CD4-positive, alpha-beta T cell treated with Interleukin-4 for 4 hours (primary cell): ENCODE results near the gene NOG.

Experiments
- DNase-seq: peaks from one replicate; pipeline ENCODE4 v3.0.0-alpha.2; 2020

NOG gene

GRCh38 chr17:56597495-56597990 is 4.0 kb downstream of the NOG start:
- no peak for DNase-seq

- no peak for DNase-seq
These were observed 5.0 kb downstream of the NOG start for GRCh38 chr17:56598466-56598865.

GRCh38 chr17:56599088-56599487 is 5.6 kb downstream of the NOG start:
- no peak for DNase-seq

GRCh38 chr17:56599566-56599965 is 6.1 kb downstream of the NOG start:
- no peak for DNase-seq

- DNase-seq, result no peak
These were observed 6.8 kb downstream of the NOG start for GRCh38 chr17:56600256-56600655.

- DNase-seq, result no peak
These were observed 8.1 kb downstream of the NOG start for GRCh38 chr17:56601591-56601990.

- peak; percentile 46 for DNase-seq
These were observed 9.0 kb downstream of the NOG start for GRCh38 chr17:56602292-56603130.

- no peak for DNase-seq
These were observed 10.2 kb downstream of the NOG start for GRCh38 chr17:56603486-56604238.

GRCh38 chr17:56604691-56605290 is 11.3 kb downstream of the NOG start:
- DNase-seq, result no peak

- no peak for DNase-seq
These were observed 15.4 kb downstream of the NOG start for GRCh38 chr17:56608944-56609343.

- DNase-seq, result no peak
These were observed 16.8 kb downstream of the NOG start for GRCh38 chr17:56610321-56610720.

GRCh38 chr17:56613131-56613530 is 19.6 kb downstream of the NOG start:
- no peak for DNase-seq

GRCh38 chr17:56614522-56614921 is 21.0 kb downstream of the NOG start:
- no peak for DNase-seq

- no peak for DNase-seq
These were observed 22.7 kb downstream of the NOG start for GRCh38 chr17:56616239-56616638.

GRCh38 chr17:56623383-56623782 is 29.9 kb downstream of the NOG start:
- no peak for DNase-seq

- DNase-seq, result no peak
These were observed 30.8 kb downstream of the NOG start for GRCh38 chr17:56624309-56624708.

GRCh38 chr17:56624912-56625311 is 31.4 kb downstream of the NOG start:
- DNase-seq, result no peak

GRCh38 chr17:56629531-56630075 is 36.1 kb downstream of the NOG start:
- DNase-seq, result no peak

GRCh38 chr17:56630202-56630601 is 36.7 kb downstream of the NOG start:
- no peak for DNase-seq

- DNase-seq, result no peak
These were observed 40.2 kb downstream of the NOG start for GRCh38 chr17:56633681-56634080.

GRCh38 chr17:56635641-56636040 is 42.1 kb downstream of the NOG start:
- no peak for DNase-seq

- no peak for DNase-seq
These were observed 42.8 kb downstream of the NOG start for GRCh38 chr17:56636265-56636664.

GRCh38 chr17:56637254-56637653 is 43.8 kb downstream of the NOG start:
- DNase-seq, result no peak
